CD4-positive, CD25-positive, alpha-beta regulatory T cell (primary cell): Measurements from ENCODE around the gene CMTM8. TPM values are rescaled to one million over a fixed set of nuclear protein-coding genes. Genes with fewer than 3 reads are reported as not detected.
A peak's percentile ranks its signal among the peaks of the same experiment; 100 is the strongest.

Experiments
- ATAC-seq, 2 donors: fragments of 150-1000 bp; cut with Tn5 transposase; one replicate each; pipeline ENCODE4 v1.10.0; 2021; ENCODE audit warnings: low read depth in 2 of 2, moderate number of reproducible peaks in 2 of 2, moderate library complexity in 1 of 2
- DNase-seq, 3 donors: peaks; one replicate each; pipeline versions ENCODE4 v3.0.0 to v3.0.0-alpha.2; 2012 to 2022; ENCODE audit warnings: mixed read lengths in 1 of 3
- H3K27ac ChIP-seq: one replicate; pipeline ENCODE4 v1.7.0; 2013; ENCODE audit warnings: mild to moderate bottlenecking, low read length; ENCODE audit not compliant: insufficient read depth, poor library complexity, severe bottlenecking
- H3K27me3 ChIP-seq: one replicate; pipeline ENCODE4 v1.7.0; 2013; ENCODE audit warnings: low read length; ENCODE audit not compliant: control insufficient read depth, insufficient read depth
- H3K36me3 ChIP-seq: one replicate; pipeline ENCODE4 v1.7.0; 2013; ENCODE audit warnings: mild to moderate bottlenecking, low read length, moderate library complexity; ENCODE audit not compliant: control insufficient read depth, insufficient read depth
- H3K4me1 ChIP-seq: 2 replicates; pipeline ENCODE4 v1.7.0; 2013; ENCODE audit warnings: mild to moderate bottlenecking, low read length; ENCODE audit not compliant: insufficient read depth, control insufficient read depth, poor library complexity, severe bottlenecking
- H3K4me3 ChIP-seq: one replicate; pipeline ENCODE4 v1.7.0; 2013; ENCODE audit warnings: low read depth, mild to moderate bottlenecking, low read length, moderate library complexity
- H3K9me3 ChIP-seq, 2 experiments: 1 replicate in 1 of 2; 2 replicates in 1 of 2; pipeline ENCODE4 v1.7.0; 2013; ENCODE audit warnings: low read length in 2 of 2, mild to moderate bottlenecking in 1 of 2, moderate library complexity in 1 of 2; ENCODE audit not compliant: control insufficient read depth in 2 of 2
- H3K27ac Mint-ChIP-seq, 3 donors: one replicate each; pipeline ENCODE4 v1.8.0; 2020 to 2022; ENCODE audit warnings: mild to moderate bottlenecking in 3 of 3, mixed read lengths in 3 of 3, moderate library complexity in 2 of 3
- H3K27me3 Mint-ChIP-seq: one replicate; pipeline ENCODE4 v1.8.0; 2022; ENCODE audit warnings: mild to moderate bottlenecking, mixed read lengths
- H3K36me3 Mint-ChIP-seq: one replicate; pipeline ENCODE4 v1.8.0; 2020; ENCODE audit warnings: mixed read lengths
- H3K4me1 Mint-ChIP-seq, 4 donors: one replicate each; pipeline ENCODE4 v1.8.0; 2020 to 2022; ENCODE audit warnings: mixed read lengths in 4 of 4, mild to moderate bottlenecking in 1 of 4
- H3K4me3 Mint-ChIP-seq, 4 donors: one replicate each; pipeline ENCODE4 v1.8.0; 2020 to 2022; ENCODE audit warnings: mild to moderate bottlenecking in 4 of 4, mixed read lengths in 4 of 4, moderate library complexity in 3 of 4
- H3K9me3 Mint-ChIP-seq, 7 donors: one replicate each; pipeline ENCODE4 v1.8.0; 2020 to 2022; ENCODE audit warnings: mixed read lengths in 7 of 7, mild to moderate bottlenecking in 3 of 7, moderate library complexity in 2 of 7
- polyA plus RNA-seq, 4 donors: library from polyadenylated mRNA; unstranded; fragments of 300-500 nt; fragmentation: Illumina TruSeq; gene quantifications; one replicate each; pipeline ENCODE4 v1.2.3, GENCODE V29; 2021
- total RNA-seq: library from RNA; stranded (reverse); gene quantifications from one replicate; pipeline ENCODE4 v1.2.3, GENCODE V29; 2022

CMTM8 gene
- total and polyA plus RNA-seq, 5 donors from 2014 or later, result 5.8 to 14.6 (median 13.1) TPM

DNA sequence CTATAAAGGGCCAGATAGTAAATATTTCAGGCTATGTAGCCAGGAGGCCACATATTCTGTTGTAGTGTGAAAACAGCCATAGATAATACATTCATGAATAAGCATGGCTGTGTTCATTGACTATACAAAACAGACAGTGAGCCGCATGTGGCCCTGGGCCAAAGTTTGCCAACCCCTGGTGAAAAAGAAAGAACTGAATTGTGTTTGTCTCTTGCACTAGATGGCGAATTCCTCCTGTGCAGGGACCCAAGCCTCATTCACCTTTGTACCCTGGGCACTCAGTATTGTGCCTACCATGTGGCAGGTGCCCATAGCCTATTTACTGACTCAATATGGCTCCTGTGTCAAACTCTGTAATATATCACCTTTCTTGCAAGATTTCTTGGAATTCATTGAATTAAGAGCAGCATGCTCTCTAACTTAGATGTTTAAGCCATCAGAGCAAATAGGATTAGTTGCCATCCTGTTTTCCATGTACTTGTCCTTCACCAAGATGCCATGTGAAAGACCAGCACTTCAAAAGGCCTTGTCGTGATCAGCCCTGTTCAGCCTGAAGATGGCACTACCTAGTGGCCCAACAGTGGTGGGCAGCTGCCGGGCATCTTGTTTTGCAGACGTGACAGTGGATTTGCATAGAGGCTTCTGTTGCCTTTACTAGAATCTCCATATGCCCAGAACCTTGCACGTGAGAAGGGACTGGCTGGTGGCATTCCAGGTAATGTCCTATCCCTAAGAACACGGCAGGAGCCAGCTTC, 102.3 kb downstream of the CMTM8 start:
- H3K27ac ChIP-seq, result no peak overlapping the region
- H3K27ac Mint-ChIP-seq, result no peak overlapping the region
- peak overlapping the region in 1 of 4 donors; percentile 34 for H3K4me3 Mint-ChIP-seq
- no peak for ATAC-seq
- no peak overlapping the region for H3K4me3 ChIP-seq
- peaks cover under 1 to 20% (median 15%) of the 10 kb centered on the region in 4 donors for H3K4me1 Mint-ChIP-seq
- H3K36me3 Mint-ChIP-seq, result no peaks in the 10 kb centered on the region
- no peak for DNase-seq
- H3K36me3 ChIP-seq, result no peaks in the 10 kb centered on the region
- no peaks in the 10 kb centered on the region for H3K9me3 ChIP-seq
- no peaks in the 10 kb centered on the region for H3K27me3 Mint-ChIP-seq
- no peaks in the 10 kb centered on the region for H3K9me3 Mint-ChIP-seq
- H3K27me3 ChIP-seq, result no peaks in the 10 kb centered on the region
- peaks cover 11% of the 10 kb centered on the region for H3K4me1 ChIP-seq

- no peak overlapping the region for H3K4me3 Mint-ChIP-seq
Observed at GRCh38 chr3:32347343-32348125, 109.1 kb downstream of the CMTM8 start.

GRCh38 chr3:32349184-32349583, 110.7 kb downstream of the CMTM8 start:
- no peaks in the 10 kb centered on the region for H3K36me3 Mint-ChIP-seq

More at GRCh38 chr3:32347343-32348125, 109.1 kb downstream of the CMTM8 start:
- H3K36me3 Mint-ChIP-seq, result no peaks in the 10 kb centered on the region
- peaks cover 9 to 23% (median 18%) of the 10 kb centered on the region in 4 donors for H3K4me1 Mint-ChIP-seq
- peak overlapping the region in 2 of 3 donors; percentile 44 to 64 for H3K27ac Mint-ChIP-seq
- DNase-seq (no peak), ATAC-seq (no peak)
- H3K4me3 ChIP-seq, result no peak overlapping the region
- no peaks in the 10 kb centered on the region for H3K4me1 ChIP-seq
- no peaks in the 10 kb centered on the region for H3K36me3 ChIP-seq
- H3K27ac ChIP-seq, result no peak overlapping the region
- peaks cover 0 to 1% (median 0%) of the 10 kb centered on the region in 7 donors for H3K9me3 Mint-ChIP-seq
- H3K27me3 Mint-ChIP-seq, result no peaks in the 10 kb centered on the region
- H3K9me3 ChIP-seq, result no peaks in the 10 kb centered on the region
- no peaks in the 10 kb centered on the region for H3K27me3 ChIP-seq

GRCh38 chr3:32352563-32352962, 114.1 kb downstream of the CMTM8 start:
- H3K36me3 Mint-ChIP-seq, result peaks cover 5% of the 10 kb centered on the region
- H3K27ac ChIP-seq, result no peak overlapping the region
- DNase-seq (no peak), ATAC-seq (no peak)
- H3K4me3 Mint-ChIP-seq, result no peak overlapping the region
- H3K4me3 ChIP-seq, result no peak overlapping the region
- no peaks in the 10 kb centered on the region for H3K27me3 ChIP-seq
- H3K9me3 ChIP-seq, result no peaks in the 10 kb centered on the region
- peaks cover 6% of the 10 kb centered on the region for H3K27me3 Mint-ChIP-seq
- H3K36me3 ChIP-seq, result no peaks in the 10 kb centered on the region
- H3K9me3 Mint-ChIP-seq, result peaks cover 0 to 2% (median 0%) of the 10 kb centered on the region in 7 donors
- H3K4me1 Mint-ChIP-seq, result peaks cover 6 to 19% (median 12%) of the 10 kb centered on the region in 4 donors
- H3K27ac Mint-ChIP-seq, result peak overlapping the region in 1 of 3 donors; percentile 10
- H3K4me1 ChIP-seq, result no peaks in the 10 kb centered on the region

More at GRCh38 chr3:32349184-32349583, 110.7 kb downstream of the CMTM8 start:
- Histone ChIP-seq H3K27ac (no peak overlapping the region), H3K4me1 (no peaks in the 10 kb centered on the region), H3K36me3 (no peaks in the 10 kb centered on the region), H3K9me3 (no peaks in the 10 kb centered on the region), H3K27me3 (no peaks in the 10 kb centered on the region), H3K4me3 (no peak overlapping the region)
- Mint-ChIP-seq H3K4me1 (peaks cover 9 to 23% (median 18%) of the 10 kb centered on the region in 4 donors), H3K27ac (no peak overlapping the region), H3K4me3 (no peak overlapping the region), H3K9me3 (peaks cover 0 to 1% (median 0%) of the 10 kb centered on the region in 7 donors), H3K27me3 (no peaks in the 10 kb centered on the region)
- ATAC-seq, result no peak
- peak in 1 of 3 donors; percentile 24 for DNase-seq

GRCh38 chr3:32353351-32353750, 114.9 kb downstream of the CMTM8 start:
- ATAC-seq, result no peak

GRCh38 chr3:32354362-32354778, 115.9 kb downstream of the CMTM8 start:
- no peaks in the 10 kb centered on the region for H3K9me3 ChIP-seq
- Mint-ChIP-seq H3K36me3 (peaks cover 10% of the 10 kb centered on the region), H3K9me3 (peaks cover 0 to 2% (median 0%) of the 10 kb centered on the region in 7 donors), H3K27me3 (peaks cover 6% of the 10 kb centered on the region), H3K27ac (no peak overlapping the region), H3K4me3 (no peak overlapping the region), H3K4me1 (peaks cover under 1 to 14% (median 3%) of the 10 kb centered on the region in 4 donors)
- no peaks in the 10 kb centered on the region for H3K36me3 ChIP-seq
- DNase-seq (no peak), ATAC-seq (no peak)
- no peaks in the 10 kb centered on the region for H3K4me1 ChIP-seq
- no peak overlapping the region for H3K4me3 ChIP-seq
- H3K27ac ChIP-seq, result no peak overlapping the region
- H3K27me3 ChIP-seq, result no peaks in the 10 kb centered on the region

More at GRCh38 chr3:32353351-32353750, 114.9 kb downstream of the CMTM8 start:
- Histone ChIP-seq H3K4me3 (no peak overlapping the region), H3K4me1 (no peaks in the 10 kb centered on the region), H3K27ac (no peak overlapping the region), H3K36me3 (no peaks in the 10 kb centered on the region), H3K27me3 (no peaks in the 10 kb centered on the region), H3K9me3 (no peaks in the 10 kb centered on the region)
- Mint-ChIP-seq H3K4me1 (peaks cover 6 to 14% (median 10%) of the 10 kb centered on the region in 4 donors), H3K27ac (no peak overlapping the region), H3K27me3 (peaks cover 6% of the 10 kb centered on the region), H3K4me3 (no peak overlapping the region), H3K9me3 (peaks cover 0 to 2% (median 0%) of the 10 kb centered on the region in 7 donors), H3K36me3 (peaks cover 5% of the 10 kb centered on the region)
- DNase-seq, result no peak

DNA sequence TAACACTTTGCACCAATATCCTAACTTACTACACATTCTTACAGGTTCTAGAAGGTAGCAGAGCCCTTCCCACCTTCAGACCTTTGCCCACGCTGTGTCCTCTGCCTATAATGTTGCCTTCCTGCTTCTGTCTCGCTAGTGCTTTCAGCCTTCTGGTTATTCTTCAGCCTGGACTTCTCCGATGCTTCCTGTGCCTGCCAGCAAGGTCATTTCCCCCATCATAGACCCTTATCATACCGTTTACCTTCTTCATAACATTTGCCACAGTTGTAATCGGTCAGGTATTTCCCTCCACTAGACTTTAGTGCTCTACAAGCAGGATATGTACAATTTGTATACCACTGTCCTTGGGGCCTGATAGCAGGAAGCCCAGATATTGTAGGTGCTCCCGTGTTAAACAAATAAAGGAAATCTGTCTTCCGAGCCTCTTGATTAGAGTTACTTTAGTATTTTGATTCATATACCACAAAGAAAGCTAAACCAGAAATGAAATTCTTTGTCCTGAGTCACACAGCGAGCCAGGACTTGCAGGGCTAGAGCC, 117.3 kb downstream of the CMTM8 start:
- Mint-ChIP-seq H3K9me3 (peaks cover 0 to 2% (median 0%) of the 10 kb centered on the region in 7 donors), H3K4me3 (no peak overlapping the region), H3K36me3 (peaks cover 10% of the 10 kb centered on the region), H3K27ac (no peak overlapping the region), H3K27me3 (peaks cover 6% of the 10 kb centered on the region), H3K4me1 (peaks cover 0 to 13% (median 2%) of the 10 kb centered on the region in 4 donors)
- no peaks in the 10 kb centered on the region for H3K36me3 ChIP-seq
- H3K4me3 ChIP-seq, result no peak overlapping the region
- DNase-seq (no peak), ATAC-seq (no peak)
- no peaks in the 10 kb centered on the region for H3K4me1 ChIP-seq
- no peaks in the 10 kb centered on the region for H3K9me3 ChIP-seq
- H3K27me3 ChIP-seq, result no peaks in the 10 kb centered on the region
- H3K27ac ChIP-seq, result no peak overlapping the region
